Gastroesophageal sphincter (tissue), 4 donors: ENCODE results near the gene ARMC2. TPM values are rescaled to one million over a fixed set of nuclear protein-coding genes. Genes with fewer than 3 reads are reported as not detected.
"Not testable (repeated sequence)": the region's sequence is repeated elsewhere in the genome, so short reads cannot be mapped to it uniquely, and the experiment has no call there.

Experiments used
- ATAC-seq: fragments of 150-250 bp; one replicate; pipeline ENCODE4 v1.9.1; 2016; ENCODE audit warnings: mild to moderate bottlenecking, moderate library complexity
- H3K27ac ChIP-seq, 4 donors: fragments of 200-600 bp; sonication (generic) in 3 of 4; 1 replicate in 3 of 4; 2 replicates in 1 of 4; pipeline ENCODE4 v1.5.1; 2016 to 2019
- H3K27me3 ChIP-seq: fragments of 200-600 bp; sonication (generic); one replicate; pipeline ENCODE4 v1.5.1; 2019
- H3K36me3 ChIP-seq, 2 donors: fragments of 200-600 bp; sonication (generic); one replicate each; pipeline ENCODE4 v1.5.1; 2019; ENCODE audit warnings: control low read depth in 1 of 2
- H3K4me1 ChIP-seq, 3 donors: fragments of 200-600 bp; sonication (generic); 1 replicate in 2 of 3; 2 replicates in 1 of 3; pipeline ENCODE4 v1.5.1; 2016 to 2019; ENCODE audit warnings: control low read depth in 2 of 3
- H3K4me3 ChIP-seq, 2 donors: fragments of 200-600 bp; sonication (generic); one replicate each; pipeline ENCODE4 v1.5.1; 2019; ENCODE audit warnings: mild to moderate bottlenecking in 1 of 2, moderate library complexity in 1 of 2
- H3K9me3 ChIP-seq, 3 donors: fragments of 200-600 bp; sonication (generic); one replicate each; pipeline ENCODE4 v1.5.1; 2017 to 2019; ENCODE audit warnings: control low read depth in 2 of 3
- CTCF ChIP-seq, 4 experiments: fragments of 200-600 bp in 2 of 4; fragments of 450-650 bp in 2 of 4; sonication (generic) in 1 of 4; IDR thresholded peaks; one replicate each; pipeline ENCODE4 v1.5.1; 2017 to 2019; ENCODE audit warnings: antibody characterized with exemption in 4 of 4, mild to moderate bottlenecking in 2 of 4, moderate library complexity in 2 of 4
- EP300 ChIP-seq: sonication (generic); formaldehyde crosslinking; IDR thresholded peaks from one replicate; pipeline ENCODE4 v1.6.1; 2017; ENCODE audit warnings: antibody characterized with exemption, mild to moderate bottlenecking
- POLR2A ChIP-seq, 2 donors: fragments of 450-650 bp; IDR thresholded peaks; one replicate each; pipeline ENCODE4 v1.6.1; 2017; ENCODE audit warnings: antibody characterized with exemption in 2 of 2, mild to moderate bottlenecking in 2 of 2, moderate library complexity in 1 of 2
- POLR2AphosphoS5 ChIP-seq: sonication (generic); formaldehyde crosslinking; IDR thresholded peaks from one replicate; pipeline ENCODE4 v1.6.1; 2017; ENCODE audit warnings: antibody characterized with exemption
- WGBS, 2 donors: methylation state at CpG; one replicate each; pipeline ENCODE4 v1.1.5; 2018; ENCODE audit warnings: low coverage in 1 of 2; 5-methylcytosine and 5-hydroxymethylcytosine counted together
- total RNA-seq, 4 donors: library from RNA; depleted of rRNA; stranded (reverse); fragments of >200 nt; gene quantifications; one replicate each; pipeline ENCODE4 v1.1.0, GENCODE V29; 2016

ARMC2 gene
- total RNA-seq, 4 donors from 2014 or later, result 2.8 to 3.9 (median 3.5) TPM

GRCh38 chr6:108806171-108806570 lies 42.1 kb upstream of the ARMC2 start:
- 40 to 43% methylated on average over 2 to 3 of the region's 3 CpGs for WGBS, 2 donors
- no peak overlapping the region for H3K4me3 ChIP-seq
- peaks cover 0 to 27% (median 0%) of the 10 kb centered on the region in 3 donors for H3K4me1 ChIP-seq
- ATAC-seq, result no peak
- no peaks in the 10 kb centered on the region for H3K9me3 ChIP-seq
- H3K27me3 ChIP-seq, result no peaks in the 10 kb centered on the region
- TF ChIP-seq EP300 (no peak), POLR2AphosphoS5 (no peak), POLR2A (IDR thresholded peaks at IDR 0.05) (no peak), CTCF (IDR thresholded peaks at IDR 0.05) (no peak)
- H3K27ac ChIP-seq, result no peak overlapping the region
- H3K36me3 ChIP-seq, result no peaks in the 10 kb centered on the region

GRCh38 chr6:108806665-108807064 lies 41.6 kb upstream of the ARMC2 start:
- Histone ChIP-seq H3K4me3 (no peak overlapping the region), H3K27ac (no peak overlapping the region), H3K36me3 (no peaks in the 10 kb centered on the region), H3K9me3 (no peaks in the 10 kb centered on the region), H3K27me3 (no peaks in the 10 kb centered on the region), H3K4me1 (peaks cover 0 to 27% (median 0%) of the 10 kb centered on the region in 3 donors)
- 68 to 74% methylated on average over 4 of the region's 4 CpGs for WGBS, 2 donors
- TF ChIP-seq POLR2AphosphoS5, result no peak
- no peak for TF ChIP-seq POLR2A (IDR thresholded peaks at IDR 0.05)
- no peak for TF ChIP-seq EP300
- no peak for ATAC-seq

GRCh38 chr6:108807928-108808327 lies 40.3 kb upstream of the ARMC2 start:
- Histone ChIP-seq H3K27ac (no peak overlapping the region), H3K4me1 (peaks cover 0 to 27% (median 0%) of the 10 kb centered on the region in 3 donors), H3K27me3 (no peaks in the 10 kb centered on the region), H3K4me3 (no peak overlapping the region), H3K36me3 (no peaks in the 10 kb centered on the region), H3K9me3 (no peaks in the 10 kb centered on the region)
- ATAC-seq, result no peak
- TF ChIP-seq CTCF (IDR thresholded peaks at IDR 0.05) (no peak), EP300 (no peak), POLR2AphosphoS5 (no peak), POLR2A (IDR thresholded peaks at IDR 0.05) (no peak)
- 48 to 65% methylated on average over 3 of the region's 3 CpGs for WGBS, 2 donors

GRCh38 chr6:108809211-108809610 lies 39.0 kb upstream of the ARMC2 start:
- TF ChIP-seq POLR2A (IDR thresholded peaks at IDR 0.05) (no peak), EP300 (no peak)
- Histone ChIP-seq H3K36me3 (no peaks in the 10 kb centered on the region), H3K27ac (no peak overlapping the region), H3K4me1 (peaks cover 0 to 27% (median 0%) of the 10 kb centered on the region in 3 donors), H3K9me3 (no peaks in the 10 kb centered on the region), H3K27me3 (no peaks in the 10 kb centered on the region), H3K4me3 (no peak overlapping the region)
- ATAC-seq, result no peak
- 100% methylated on average over 1 of the region's 2 CpGs; no CpG with 5 or more reads in 1 of the 2 donors for WGBS, 2 donors

- Histone ChIP-seq H3K27me3 (no peaks in the 10 kb centered on the region), H3K36me3 (no peaks in the 10 kb centered on the region), H3K4me3 (no peak overlapping the region), H3K9me3 (no peaks in the 10 kb centered on the region), H3K4me1 (peaks cover 0 to 27% (median 0%) of the 10 kb centered on the region in 3 donors), H3K27ac (no peak overlapping the region)
- no peak for ATAC-seq
- TF ChIP-seq EP300, result no peak
- TF ChIP-seq POLR2A (IDR thresholded peaks at IDR 0.05), result no peak
- TF ChIP-seq CTCF (IDR thresholded peaks at IDR 0.05), result no peak
- TF ChIP-seq POLR2AphosphoS5, result no peak
- 80 to 100% methylated on average over 1 of the region's 1 CpG for WGBS, 2 donors
Observed at GRCh38 chr6:108810057-108810643, 38.1 kb upstream of the ARMC2 start.

- Histone ChIP-seq H3K27ac (no peak overlapping the region), H3K27me3 (no peaks in the 10 kb centered on the region), H3K9me3 (peaks cover 0 to 3% (median 0%) of the 10 kb centered on the region in 3 donors), H3K4me1 (peaks cover 0 to 17% (median 0%) of the 10 kb centered on the region in 3 donors), H3K36me3 (no peaks in the 10 kb centered on the region), H3K4me3 (no peak overlapping the region)
- ATAC-seq, result no peak
- WGBS, 2 donors, result 93% methylated on average over 3 of the region's 7 CpGs; no CpG with 5 or more reads in 1 of the 2 donors
- TF ChIP-seq EP300 (no peak), CTCF (IDR thresholded peaks at IDR 0.05) (no peak), POLR2A (IDR thresholded peaks at IDR 0.05) (no peak), POLR2AphosphoS5 (no peak)
Observed at GRCh38 chr6:108811490-108811889, 36.7 kb upstream of the ARMC2 start.

- H3K27me3 ChIP-seq, H3K36me3 ChIP-seq, H3K27ac ChIP-seq, ATAC-seq, H3K9me3 ChIP-seq, H3K4me1 ChIP-seq, H3K4me3 ChIP-seq: not testable (repeated sequence)
- 47 to 95% methylated on average over 2 to 3 of the region's 3 CpGs for WGBS, 2 donors
Observed at GRCh38 chr6:108813218-108813617, 35.0 kb upstream of the ARMC2 start.

GRCh38 chr6:108817276-108817675 lies 30.9 kb upstream of the ARMC2 start:
- H3K4me1 ChIP-seq, H3K27ac ChIP-seq, H3K27me3 ChIP-seq, H3K9me3 ChIP-seq, H3K4me3 ChIP-seq, ATAC-seq, H3K36me3 ChIP-seq: not testable (repeated sequence)
- 83 to 88% methylated on average over 3 to 5 of the region's 7 CpGs for WGBS, 2 donors
